Activated B cell treated with CpG ODN at 0.5 μM for 24 hours (primary cell): ENCODE results near the gene STYXL1. TPM values are rescaled to one million over a fixed set of nuclear protein-coding genes. Genes with fewer than 3 reads are reported as not detected.

Experiments used
- ATAC-seq: fragments of 200-7000 bp; cut with Tn5 transposase; one replicate; pipeline ENCODE4 v1.10.0; 2021; ENCODE audit warnings: low read depth, mild to moderate bottlenecking, moderate library complexity
- CTCF ChIA-PET: fragments of 350-600 bp; sonication (Branson Sonifier 250); formaldehyde crosslinking; loops from one replicate; lab custom pipeline; 2021; ENCODE audit warnings: antibody characterized with exemption; lab: Charles Lee
- POLR2A ChIA-PET: fragments of 350-600 bp; sonication (Branson Sonifier 250); formaldehyde crosslinking; loops from one replicate; lab custom pipeline; 2021; ENCODE audit warnings: antibody characterized with exemption; lab: Charles Lee
- DNase-seq: peaks from one replicate; pipeline ENCODE4 v3.0.0; 2022
- H3K27ac Mint-ChIP-seq: one replicate; pipeline ENCODE4 v1.8.0; 2020; ENCODE audit warnings: mixed read lengths
- H3K27me3 Mint-ChIP-seq: one replicate; pipeline ENCODE4 v1.8.0; 2021; ENCODE audit warnings: mixed read lengths
- H3K36me3 Mint-ChIP-seq: one replicate; pipeline ENCODE4 v1.8.0; 2021; ENCODE audit warnings: low read depth, mixed read lengths
- H3K4me1 Mint-ChIP-seq: one replicate; pipeline ENCODE4 v1.8.0; 2021; ENCODE audit warnings: mixed read lengths
- H3K4me3 Mint-ChIP-seq: one replicate; pipeline ENCODE4 v1.8.0; 2020; ENCODE audit warnings: mild to moderate bottlenecking, mixed read lengths
- H3K9me3 Mint-ChIP-seq: one replicate; pipeline ENCODE4 v1.8.0; 2020; ENCODE audit warnings: mixed read lengths
- CTCF ChIP-seq: fragments of 200-600 bp; IDR thresholded peaks from one replicate; pipeline ENCODE4 v1.8.0; 2022; ENCODE audit warnings: antibody characterized with exemption, mild to moderate bottlenecking
- intact Hi-C: fragments of 100-400 bp; cut with micrococcal nuclease; formaldehyde crosslinking; loops from one replicate; pipeline ENCODE4 v1.15.1; 2024
- total RNA-seq: library from RNA; stranded (reverse); gene quantifications from 2 replicates; pipeline ENCODE4 v1.2.3, GENCODE V29; 2022

Gene STYXL1
- total RNA-seq, 1 donor from 2014 or later: 23.1 TPM

DNA sequence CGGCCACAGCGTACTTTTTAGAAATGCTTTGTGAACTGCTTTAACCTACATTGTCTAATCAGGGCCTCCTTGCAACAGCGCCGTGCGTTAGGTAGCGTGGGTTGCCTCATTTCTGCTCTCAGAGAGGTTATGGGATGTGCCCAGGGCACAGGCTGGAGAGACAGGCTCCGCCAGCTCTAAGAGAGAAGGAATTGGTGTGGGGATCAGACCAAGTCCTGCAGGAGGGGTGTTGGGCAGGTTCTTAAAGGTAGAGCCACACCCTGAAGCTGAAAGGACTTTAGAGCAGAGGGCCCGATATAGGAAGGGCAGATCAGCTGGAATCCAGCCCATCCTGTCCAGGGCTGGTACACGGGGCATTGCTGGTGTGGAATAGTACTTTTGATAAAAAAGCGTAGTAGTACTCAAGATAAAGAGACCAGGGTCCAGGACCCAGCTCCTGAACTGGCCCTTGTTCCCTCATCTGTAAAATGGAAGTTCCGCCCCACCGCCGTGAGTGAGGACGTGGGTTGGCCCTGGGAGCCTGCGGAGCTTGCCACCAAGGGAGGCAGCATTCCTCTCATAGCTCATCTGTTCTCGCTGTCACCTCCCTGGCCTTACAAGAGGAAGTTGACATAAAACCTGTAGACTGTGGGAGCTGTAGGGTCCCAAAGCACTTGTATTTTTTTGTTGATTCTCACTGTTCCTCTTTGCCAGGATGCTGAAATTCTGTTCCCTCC is 90.6 kb downstream of the STYXL1 start:
- intact Hi-C loops: no loop called here

GRCh38 chr7:75955331-75955955 is 92.4 kb downstream of the STYXL1 start:
- ChIA-PET POLR2A (no interaction called here), CTCF (no interaction called here)
- TF ChIP-seq CTCF: no peak
- ATAC-seq (no peak), DNase-seq (no peak)
- Mint-ChIP-seq H3K4me1 (no peaks in the 10 kb centered on the region), H3K9me3 (no peaks in the 10 kb centered on the region), H3K27ac (no peak overlapping the region), H3K27me3 (no peaks in the 10 kb centered on the region), H3K36me3 (peaks cover 43% of the 10 kb centered on the region), H3K4me3 (no peak overlapping the region)
- intact Hi-C loops: no loop called here

More for the DNA sequence above, 90.6 kb downstream of the STYXL1 start:
- no peak for ATAC-seq
- no peaks in the 10 kb centered on the region for H3K9me3 Mint-ChIP-seq
- CTCF ChIA-PET: no interaction called here
- POLR2A ChIA-PET: no interaction called here
- no peak for TF ChIP-seq CTCF
- DNase-seq: no peak
- H3K36me3 Mint-ChIP-seq: peaks cover 51% of the 10 kb centered on the region
- H3K4me1 Mint-ChIP-seq: no peaks in the 10 kb centered on the region
- H3K4me3 Mint-ChIP-seq: no peak overlapping the region
- no peaks in the 10 kb centered on the region for H3K27me3 Mint-ChIP-seq
- H3K27ac Mint-ChIP-seq: no peak overlapping the region

DNA sequence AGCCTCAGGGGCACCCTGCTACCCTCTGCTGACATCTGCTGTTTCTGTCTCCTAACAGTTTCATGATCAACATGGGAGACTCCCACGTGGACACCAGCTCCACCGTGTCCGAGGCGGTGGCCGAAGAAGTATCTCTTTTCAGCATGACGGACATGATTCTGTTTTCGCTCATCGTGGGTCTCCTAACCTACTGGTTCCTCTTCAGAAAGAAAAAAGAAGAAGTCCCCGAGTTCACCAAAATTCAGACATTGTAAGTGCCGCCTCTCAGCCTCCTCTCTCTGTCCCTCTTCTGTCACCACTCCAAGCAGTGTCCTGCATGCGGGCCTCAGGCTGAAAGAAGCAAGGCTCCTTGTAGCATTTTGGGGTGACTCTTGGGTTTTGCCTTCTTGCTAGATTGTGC is 93.9 kb downstream of the STYXL1 start:
- Mint-ChIP-seq H3K36me3 (peaks cover 40% of the 10 kb centered on the region), H3K27me3 (no peaks in the 10 kb centered on the region), H3K4me3 (no peak overlapping the region), H3K4me1 (no peaks in the 10 kb centered on the region), H3K9me3 (no peaks in the 10 kb centered on the region), H3K27ac (no peak overlapping the region)
- intact Hi-C loops: no loop called here
- TF ChIP-seq CTCF: no peak
- no peak for DNase-seq
- ChIA-PET CTCF (no interaction called here), POLR2A (interaction anchor here (0.6 kb wide), 1 partner anchor 39 kb away, joined by 3 read pairs; the partner anchor contains the start of gene POR)
- ATAC-seq: no peak

- Mint-ChIP-seq H3K27me3 (no peaks in the 10 kb centered on the region), H3K4me3 (no peak overlapping the region), H3K4me1 (no peaks in the 10 kb centered on the region), H3K9me3 (no peaks in the 10 kb centered on the region), H3K36me3 (peaks cover 36% of the 10 kb centered on the region), H3K27ac (no peak overlapping the region)
- ATAC-seq (no peak), DNase-seq (no peak)
- ChIA-PET CTCF (no interaction called here), POLR2A (no interaction called here)
- intact Hi-C loops: no loop called here
- no peak for TF ChIP-seq CTCF
Measured at GRCh38 chr7:75953431-75953830, 94.4 kb downstream of the STYXL1 start.

- no peak for TF ChIP-seq CTCF
- Mint-ChIP-seq H3K36me3 (peaks cover 31% of the 10 kb centered on the region), H3K4me1 (no peaks in the 10 kb centered on the region), H3K27me3 (no peaks in the 10 kb centered on the region), H3K4me3 (no peak overlapping the region), H3K9me3 (no peaks in the 10 kb centered on the region), H3K27ac (no peak overlapping the region)
- ChIA-PET POLR2A (no interaction called here), CTCF (no interaction called here)
- DNase-seq: no peak
- no peak for ATAC-seq
- intact Hi-C loops: no loop called here
Measured at GRCh38 chr7:75951506-75951905, 96.3 kb downstream of the STYXL1 start.
